Kidney (tissue), 22 donors: ENCODE measurements around the gene RPL34. TPM values are rescaled to one million over a fixed set of nuclear protein-coding genes. Genes with fewer than 3 reads are reported as not detected.

Source experiments
- DNase-seq, 5 donors: peaks; one replicate each; pipeline ENCODE4 v3.0.0-alpha.2; 2013 to 2020
- FAIRE-seq: peaks from 2 replicates; lab custom pipeline; 2012; peaks lifted over from hg19 to GRCh38; lab: Jason Lieb, UNC
- H3K27ac ChIP-seq, 2 donors: one replicate each; pipeline ENCODE4 v1.7.0; 2013; ENCODE audit warnings: low read depth in 2 of 2, low read length in 2 of 2, inconsistent platforms in 1 of 2
- H3K27me3 ChIP-seq: one replicate; pipeline ENCODE4 v1.7.1; 2013; ENCODE audit warnings: low read length, inconsistent platforms; ENCODE audit not compliant: control insufficient read depth, insufficient read depth
- H3K36me3 ChIP-seq, 3 donors: one replicate each; pipeline versions ENCODE4 v1.7.0 to v1.7.1; 2013; ENCODE audit warnings: low read length in 3 of 3, control low read depth in 1 of 3, inconsistent platforms in 1 of 3; ENCODE audit not compliant: insufficient read depth in 3 of 3, control insufficient read depth in 2 of 3
- H3K4me1 ChIP-seq, 3 donors: one replicate each; pipeline versions ENCODE4 v1.7.0 to v1.7.1; 2013; ENCODE audit warnings: low read length in 3 of 3, inconsistent platforms in 1 of 3, low read depth in 1 of 3; ENCODE audit not compliant: control insufficient read depth in 2 of 3, insufficient read depth in 2 of 3
- H3K4me3 ChIP-seq, 3 donors: one replicate each; pipeline versions ENCODE4 v1.7.0 to v1.8.1; 2013; ENCODE audit warnings: low read length in 3 of 3, control low read depth in 1 of 3, inconsistent platforms in 1 of 3
- H3K9ac ChIP-seq, 3 donors: one replicate each; pipeline versions ENCODE4 v1.7.0 to v1.7.1; 2013; ENCODE audit warnings: low read length in 3 of 3, control low read depth in 1 of 3, inconsistent platforms in 1 of 3
- H3K9me3 ChIP-seq, 3 donors: one replicate each; pipeline versions ENCODE4 v1.7.0 to v1.7.1; 2013; ENCODE audit warnings: low read length in 3 of 3, control low read depth in 1 of 3, inconsistent platforms in 1 of 3; ENCODE audit not compliant: control insufficient read depth in 2 of 3, insufficient read depth in 1 of 3
- CTCF ChIP-seq: IDR thresholded peaks from 3 replicates; pipeline ENCODE4 v1.5.1; 2012; ENCODE audit warnings: mild to moderate bottlenecking, moderate library complexity, borderline replicate concordance; ENCODE audit not compliant: insufficient read depth; ENCODE audit errors: extremely low read depth
- intact Hi-C: fragments of 100-400 bp; cut with DNase I; formaldehyde crosslinking; loops from one replicate; pipeline ENCODE4 v1.11.1; 2022
- long read RNA-seq, 10 donors: library from polyadenylated mRNA in 1 of 10; unstranded in 1 of 10; transcript quantifications; one replicate each; pipeline ENCODE4 v2.0.0 and lab custom pipeline, GENCODE V29; 2021 to 2026
- polyA plus RNA-seq: library from polyadenylated mRNA; stranded (reverse); fragments of 350-450 nt; fragmentation: Illumina TruSeq; extraction: RNeasy Lipid Tissue Mini Kit (QIAGEN cat#74804); gene quantifications from one replicate; pipeline ENCODE4 v1.2.3, GENCODE V29; 2014; ENCODE audit warnings: low read depth, low replicate concordance; ENCODE audit not compliant: insufficient read depth
- total RNA-seq: library from RNA; stranded (reverse); fragmentation: NEBNext Ultra II Directional; extraction: Animal tissue kit (Norgen Biotek cat#: 25700); gene quantifications from one replicate; pipeline ENCODE4 v1.2.1, GENCODE V29; 2021
- donor health status: control.
- donor health status: control.
- donor health status: control.
- donor health status: control.
- donor health status: control.
- donor health status: DM: yes; HTN: yes; CAD: no.
- donor health status: Normal renal cell carcinoma (clear cell type).

RPL34 gene
- total RNA-seq (953 TPM), polyA plus RNA-seq (2,105 TPM)
- long read RNA-seq, donor 1, transcript RPL34-201 (5 exons, 529 nt) = minor isoform, 26 of 1,238 reads
- long read RNA-seq, donor 1, transcript RPL34-202 (5 exons, 441 nt) = major isoform, 786 of 1,238 reads
- long read RNA-seq, donor 1, transcript RPL34-206 (2 exons, 629 nt) = minor isoform, 119 of 1,238 reads
- long read RNA-seq, donor 1, partial matches to known transcripts = 271 of 1,238 reads
- long read RNA-seq, donor 1, other reads (novel, unspliced or antisense) = 34 of 1,238 reads
- long read RNA-seq, donor 2, transcript RPL34-202 (5 exons, 441 nt) = major isoform, 1,481 of 2,242 reads
- long read RNA-seq, donor 2, transcript RPL34-201 (5 exons, 529 nt) = minor isoform, 22 of 2,242 reads
- long read RNA-seq, donor 2, transcript RPL34-206 (2 exons, 629 nt) = minor isoform, 105 of 2,242 reads
- long read RNA-seq, donor 2, partial matches to known transcripts = 576 of 2,242 reads
- long read RNA-seq, donor 2, other reads (novel, unspliced or antisense) = 57 of 2,242 reads
- long read RNA-seq, donor 3, transcript RPL34-206 (2 exons, 629 nt) = minor isoform, 137 of 3,036 reads
- long read RNA-seq, donor 3, transcript RPL34-202 (5 exons, 441 nt) = major isoform, 2,047 of 3,036 reads
- long read RNA-seq, donor 3, transcript RPL34-201 (5 exons, 529 nt) = minor isoform, 36 of 3,036 reads
- long read RNA-seq, donor 3, partial matches to known transcripts = 728 of 3,036 reads
- long read RNA-seq, donor 3, other reads (novel, unspliced or antisense) = 86 of 3,036 reads
- long read RNA-seq, donor 4, transcript RPL34-202 (5 exons, 441 nt) = major isoform, 919 of 1,322 reads
- long read RNA-seq, donor 4, transcript RPL34-206 (2 exons, 629 nt) = minor isoform, 25 of 1,322 reads
- long read RNA-seq, donor 4, transcript RPL34-201 (5 exons, 529 nt) = minor isoform, 6 of 1,322 reads
- long read RNA-seq, donor 4, partial matches to known transcripts = 343 of 1,322 reads
- long read RNA-seq, donor 4, other reads (novel, unspliced or antisense) = 28 of 1,322 reads
- long read RNA-seq, donor 5, transcript RPL34-202 (5 exons, 441 nt) = major isoform, 120 of 198 reads
- long read RNA-seq, donor 5, transcript RPL34-206 (2 exons, 629 nt) = minor isoform, 16 of 198 reads
- long read RNA-seq, donor 5, transcript RPL34-201 (5 exons, 529 nt) = minor isoform, 5 of 198 reads
- long read RNA-seq, donor 5, partial matches to known transcripts = 56 of 198 reads
- long read RNA-seq, donor 5, other reads (novel, unspliced or antisense) = 0 of 198 reads
- long read RNA-seq, donor 6, transcript RPL34-206 (2 exons, 629 nt) = minor isoform, 527 of 7,720 reads
- long read RNA-seq, donor 6, transcript RPL34-202 (5 exons, 441 nt) = major isoform, 4,411 of 7,720 reads
- long read RNA-seq, donor 6, transcript RPL34-205 (2 exons, 2,627 nt) = minor isoform, 9 of 7,720 reads
- long read RNA-seq, donor 6, transcript RPL34-201 (5 exons, 529 nt) = minor isoform, 79 of 7,720 reads
- long read RNA-seq, donor 6, partial matches to known transcripts = 2,477 of 7,720 reads
- long read RNA-seq, donor 6, other reads (novel, unspliced or antisense) = 216 of 7,720 reads
- long read RNA-seq, donor 7, transcript RPL34-202 (5 exons, 441 nt) = major isoform, 331 of 515 reads
- long read RNA-seq, donor 7, transcript RPL34-206 (2 exons, 629 nt) = minor isoform, 68 of 515 reads
- long read RNA-seq, donor 7, partial matches to known transcripts = 109 of 515 reads
- long read RNA-seq, donor 7, other reads (novel, unspliced or antisense) = 5 of 515 reads
- long read RNA-seq, donor 8, transcript RPL34-202 (5 exons, 441 nt) = major isoform, 1,450 of 2,182 reads
- long read RNA-seq, donor 8, transcript RPL34-201 (5 exons, 529 nt) = minor isoform, 35 of 2,182 reads
- long read RNA-seq, donor 8, transcript RPL34-206 (2 exons, 629 nt) = minor isoform, 126 of 2,182 reads
- long read RNA-seq, donor 8, partial matches to known transcripts = 520 of 2,182 reads
- long read RNA-seq, donor 8, other reads (novel, unspliced or antisense) = 48 of 2,182 reads
- long read RNA-seq, donor 9, transcript RPL34-202 (5 exons, 441 nt) = major isoform, 899 of 1,410 reads
- long read RNA-seq, donor 9, transcript RPL34-201 (5 exons, 529 nt) = minor isoform, 24 of 1,410 reads
- long read RNA-seq, donor 9, transcript RPL34-206 (2 exons, 629 nt) = minor isoform, 105 of 1,410 reads
- long read RNA-seq, donor 9, partial matches to known transcripts = 342 of 1,410 reads
- long read RNA-seq, donor 9, other reads (novel, unspliced or antisense) = 36 of 1,410 reads
- long read RNA-seq, donor 10, transcript RPL34-201 (5 exons, 529 nt) = minor isoform, 34 of 2,000 reads
- long read RNA-seq, donor 10, transcript RPL34-202 (5 exons, 441 nt) = major isoform, 1,170 of 2,000 reads
- long read RNA-seq, donor 10, transcript RPL34-206 (2 exons, 629 nt) = minor isoform, 146 of 2,000 reads
- long read RNA-seq, donor 10, partial matches to known transcripts = 607 of 2,000 reads
- long read RNA-seq, donor 10, other reads (novel, unspliced or antisense) = 43 of 2,000 reads

- Histone ChIP-seq H3K4me3 (peak within 1 kb of the TSS; percentile 97 to 100 (median 98)), H3K9ac (peak within 1 kb of the TSS; percentile 89 to 97 (median 96)), H3K27me3 (no peaks in the 10 kb centered on the region), H3K9me3 (no peaks in the 10 kb centered on the region), H3K27ac (peak within 1 kb of the TSS; percentile 84 to 86), H3K36me3 (peaks cover 14 to 32% (median 20%) of the 10 kb centered on the region in 3 donors), H3K4me1 (peaks cover 0 to 7% (median 7%) of the 10 kb centered on the region in 3 donors)
- no peak for TF ChIP-seq CTCF
- intact Hi-C loops = no loop called here
- DNase-seq = peak; percentile 97 to 99 (median 99)
- FAIRE-seq = peak; percentile 98
Measured at GRCh38 chr4:108620101-108620932, at the start of gene RPL34. Gene RPL34 (plus strand): TSS chr4:108620576. CDS start chr4:108621960, 1,384 bp downstream.

GRCh38 chr4:108570993-108571569, 49.3 kb upstream of the RPL34 start:
- intact Hi-C loops = loop anchor here (10.0 kb wide), 1 partner anchor 556 kb away; no protein-coding TSS in a partner anchor
- FAIRE-seq (no peak), DNase-seq (no peak)
- Histone ChIP-seq H3K4me1 (no peaks in the 10 kb centered on the region), H3K9ac (no peak overlapping the region), H3K9me3 (no peaks in the 10 kb centered on the region), H3K4me3 (no peak overlapping the region), H3K27me3 (no peaks in the 10 kb centered on the region), H3K36me3 (no peaks in the 10 kb centered on the region), H3K27ac (no peak overlapping the region)
- no peak for TF ChIP-seq CTCF
